Measurements from ENCODE around the gene MMP7.
A peak's percentile ranks its signal among the peaks of the same experiment; 100 is the strongest.

MMP7 gene

GRCh38 chr11:102494216-102494615 lies 36.3 kb downstream of the MMP7 start:
- peaks cover 47% of the 10 kb centered on the region for H3K4me1 Mint-ChIP-seq (ENCODE audit: low read depth)
- no peak overlapping the region for H3K27ac Mint-ChIP-seq
- H3K4me3 Mint-ChIP-seq, result no peak overlapping the region

GRCh38 chr11:102493524-102493923 lies 37.0 kb downstream of the MMP7 start:
- no peak overlapping the region for H3K4me3 Mint-ChIP-seq
- peaks cover 4% of the 10 kb centered on the region for H3K27me3 Mint-ChIP-seq
- no peaks in the 10 kb centered on the region for H3K9me3 Mint-ChIP-seq
- no peaks in the 10 kb centered on the region for H3K36me3 Mint-ChIP-seq (ENCODE audit: low read depth)
- H3K4me1 Mint-ChIP-seq (ENCODE audit: low read depth), result peaks cover 53% of the 10 kb centered on the region
- H3K27ac Mint-ChIP-seq, result no peak overlapping the region

More at GRCh38 chr11:102494216-102494615, 36.3 kb downstream of the MMP7 start:
- Mint-ChIP-seq H3K9me3 (no peaks in the 10 kb centered on the region), H3K36me3 (ENCODE audit: low read depth) (no peaks in the 10 kb centered on the region), H3K27me3 (peaks cover 4% of the 10 kb centered on the region)

GRCh38 chr11:102491969-102492368 lies 38.6 kb downstream of the MMP7 start:
- Mint-ChIP-seq H3K27me3 (peaks cover 4% of the 10 kb centered on the region), H3K9me3 (no peaks in the 10 kb centered on the region), H3K4me3 (no peak overlapping the region), H3K36me3 (ENCODE audit: low read depth) (no peaks in the 10 kb centered on the region), H3K4me1 (ENCODE audit: low read depth) (peaks cover 66% of the 10 kb centered on the region), H3K27ac (no peak overlapping the region)

GRCh38 chr11:102489186-102490145 lies 41.1 kb downstream of the MMP7 start:
- Mint-ChIP-seq H3K9me3 (no peaks in the 10 kb centered on the region), H3K27ac (peak overlapping the region; percentile 38), H3K36me3 (ENCODE audit: low read depth) (no peaks in the 10 kb centered on the region), H3K4me1 (ENCODE audit: low read depth) (peaks cover 54% of the 10 kb centered on the region), H3K4me3 (peak overlapping the region; percentile 14), H3K27me3 (no peaks in the 10 kb centered on the region)

- Mint-ChIP-seq H3K27me3 (no peaks in the 10 kb centered on the region), H3K4me1 (ENCODE audit: low read depth) (peaks cover 51% of the 10 kb centered on the region), H3K9me3 (no peaks in the 10 kb centered on the region), H3K36me3 (ENCODE audit: low read depth) (no peaks in the 10 kb centered on the region), H3K27ac (peak overlapping the region; percentile 23), H3K4me3 (no peak overlapping the region)
These were observed 42.3 kb downstream of the MMP7 start for GRCh38 chr11:102488208-102488607.

GRCh38 chr11:102487214-102487613 lies 43.3 kb downstream of the MMP7 start:
- peaks cover 43% of the 10 kb centered on the region for H3K4me1 Mint-ChIP-seq (ENCODE audit: low read depth)
- no peak overlapping the region for H3K27ac Mint-ChIP-seq
- H3K27me3 Mint-ChIP-seq, result no peaks in the 10 kb centered on the region
- H3K36me3 Mint-ChIP-seq (ENCODE audit: low read depth), result no peaks in the 10 kb centered on the region
- H3K9me3 Mint-ChIP-seq, result no peaks in the 10 kb centered on the region
- H3K4me3 Mint-ChIP-seq, result no peak overlapping the region

GRCh38 chr11:102486584-102486983 lies 44.0 kb downstream of the MMP7 start:
- no peak overlapping the region for H3K4me3 Mint-ChIP-seq
- peaks cover 37% of the 10 kb centered on the region for H3K4me1 Mint-ChIP-seq (ENCODE audit: low read depth)
- H3K27ac Mint-ChIP-seq, result peak overlapping the region; percentile 5
- no peaks in the 10 kb centered on the region for H3K36me3 Mint-ChIP-seq (ENCODE audit: low read depth)
- H3K27me3 Mint-ChIP-seq, result no peaks in the 10 kb centered on the region
- no peaks in the 10 kb centered on the region for H3K9me3 Mint-ChIP-seq

- no peaks in the 10 kb centered on the region for H3K9me3 Mint-ChIP-seq
- H3K4me3 Mint-ChIP-seq, result no peak overlapping the region
- H3K27me3 Mint-ChIP-seq, result no peaks in the 10 kb centered on the region
- no peaks in the 10 kb centered on the region for H3K36me3 Mint-ChIP-seq (ENCODE audit: low read depth)
- peaks cover 29% of the 10 kb centered on the region for H3K4me1 Mint-ChIP-seq (ENCODE audit: low read depth)
- H3K27ac Mint-ChIP-seq, result no peak overlapping the region
These were observed 45.3 kb downstream of the MMP7 start for GRCh38 chr11:102485095-102485722.

GRCh38 chr11:102482433-102482832 lies 48.1 kb downstream of the MMP7 start:
- Mint-ChIP-seq H3K4me1 (ENCODE audit: low read depth) (peaks cover 13% of the 10 kb centered on the region), H3K36me3 (ENCODE audit: low read depth) (no peaks in the 10 kb centered on the region), H3K9me3 (no peaks in the 10 kb centered on the region), H3K27ac (no peak overlapping the region), H3K4me3 (no peak overlapping the region), H3K27me3 (no peaks in the 10 kb centered on the region)

- no peaks in the 10 kb centered on the region for H3K9me3 Mint-ChIP-seq
- no peak overlapping the region for H3K27ac Mint-ChIP-seq
- H3K4me1 Mint-ChIP-seq (ENCODE audit: low read depth), result peaks cover 36% of the 10 kb centered on the region
- no peaks in the 10 kb centered on the region for H3K27me3 Mint-ChIP-seq
- no peak overlapping the region for H3K4me3 Mint-ChIP-seq
- no peaks in the 10 kb centered on the region for H3K36me3 Mint-ChIP-seq (ENCODE audit: low read depth)
These were observed 50.8 kb downstream of the MMP7 start for GRCh38 chr11:102479733-102480132.

GRCh38 chr11:102478673-102479299 lies 51.8 kb downstream of the MMP7 start:
- Mint-ChIP-seq H3K9me3 (no peaks in the 10 kb centered on the region), H3K27me3 (no peaks in the 10 kb centered on the region), H3K4me3 (no peak overlapping the region), H3K36me3 (ENCODE audit: low read depth) (no peaks in the 10 kb centered on the region), H3K27ac (no peak overlapping the region), H3K4me1 (ENCODE audit: low read depth) (peaks cover 46% of the 10 kb centered on the region)

GRCh38 chr11:102476812-102477211 lies 53.7 kb downstream of the MMP7 start:
- peaks cover 56% of the 10 kb centered on the region for H3K4me1 Mint-ChIP-seq (ENCODE audit: low read depth)
- peak overlapping the region; percentile 37 for H3K4me3 Mint-ChIP-seq
- H3K27me3 Mint-ChIP-seq, result no peaks in the 10 kb centered on the region
- peak overlapping the region; percentile 93 for H3K27ac Mint-ChIP-seq
- no peaks in the 10 kb centered on the region for H3K9me3 Mint-ChIP-seq
- H3K36me3 Mint-ChIP-seq (ENCODE audit: low read depth), result no peaks in the 10 kb centered on the region

- H3K4me1 Mint-ChIP-seq (ENCODE audit: low read depth), result peaks cover 63% of the 10 kb centered on the region
- no peaks in the 10 kb centered on the region for H3K27me3 Mint-ChIP-seq
- H3K27ac Mint-ChIP-seq, result peak overlapping the region; percentile 93
These were observed 54.5 kb downstream of the MMP7 start for GRCh38 chr11:102476069-102476468.

GRCh38 chr11:102473543-102473942 lies 57.0 kb downstream of the MMP7 start:
- Mint-ChIP-seq H3K4me1 (ENCODE audit: low read depth) (peaks cover 83% of the 10 kb centered on the region), H3K4me3 (no peak overlapping the region)

More at GRCh38 chr11:102476069-102476468, 54.5 kb downstream of the MMP7 start:
- Mint-ChIP-seq H3K36me3 (ENCODE audit: low read depth) (no peaks in the 10 kb centered on the region), H3K9me3 (no peaks in the 10 kb centered on the region), H3K4me3 (peak overlapping the region; percentile 3)

GRCh38 chr11:102472127-102472526 lies 58.4 kb downstream of the MMP7 start:
- no peaks in the 10 kb centered on the region for H3K27me3 Mint-ChIP-seq
- H3K9me3 Mint-ChIP-seq, result no peaks in the 10 kb centered on the region
- H3K4me3 Mint-ChIP-seq, result no peak overlapping the region
- H3K4me1 Mint-ChIP-seq (ENCODE audit: low read depth), result peaks cover 86% of the 10 kb centered on the region
- H3K36me3 Mint-ChIP-seq (ENCODE audit: low read depth), result no peaks in the 10 kb centered on the region
- H3K27ac Mint-ChIP-seq, result no peak overlapping the region

More at GRCh38 chr11:102473543-102473942, 57.0 kb downstream of the MMP7 start:
- Mint-ChIP-seq H3K36me3 (ENCODE audit: low read depth) (no peaks in the 10 kb centered on the region), H3K27me3 (no peaks in the 10 kb centered on the region), H3K9me3 (no peaks in the 10 kb centered on the region), H3K27ac (peak overlapping the region; percentile 43)
